ENCODE measurements around the gene ADAM10. TPM values are rescaled to one million over a fixed set of nuclear protein-coding genes. Genes with fewer than 3 reads are reported as not detected.

The ADAM10 gene
- total RNA-seq, 1 experiment from 2014 or later = 159 TPM

GRCh38 chr15:58595516-58596263, 153.8 kb downstream of the ADAM10 start:
- no peak overlapping the region for H2AK5ac ChIP-seq (ENCODE audit: insufficient read length, low read length)
- no peak overlapping the region for H4K91ac ChIP-seq (ENCODE audit: insufficient read length, low read depth, low read length)
- no peak for DNase-seq
- H4K20me1 ChIP-seq (ENCODE audit: control insufficient read depth, insufficient read depth, insufficient read length) = no peaks in the 10 kb centered on the region
- H3K4me2 ChIP-seq (ENCODE audit: insufficient read depth, insufficient read length, low read length) = no peak overlapping the region
- TF ChIP-seq CTCF (conservative IDR thresholded peaks at IDR 0.05) = no peak
- H3K4me1 ChIP-seq (ENCODE audit: insufficient read depth, low read length) = no peaks in the 10 kb centered on the region
- H3K79me1 ChIP-seq (ENCODE audit: insufficient read depth, low read depth, low read length, poor library complexity, severe bottlenecking) = no peaks in the 10 kb centered on the region
- no peak overlapping the region for H2BK20ac ChIP-seq (ENCODE audit: low read depth, low read length, poor library complexity, severe bottlenecking)
- no peak overlapping the region for H3K14ac ChIP-seq (ENCODE audit: insufficient read depth, low read length)
- no peaks in the 10 kb centered on the region for H3K9me3 ChIP-seq (ENCODE audit: control insufficient read depth, low read depth, low read length)
- H3K23me2 ChIP-seq (ENCODE audit: insufficient read length, low read depth, low read length, poor library complexity, severe bottlenecking) = no peaks in the 10 kb centered on the region
- H4K8ac ChIP-seq (replicated peaks; ENCODE audit: insufficient read length, low read depth, low read length) = no peak overlapping the region
- no peak overlapping the region for H2BK5ac ChIP-seq (ENCODE audit: insufficient read length, low read length)
- H3K18ac ChIP-seq (ENCODE audit: insufficient read length, low read depth, low read length) = no peak overlapping the region
- no peak overlapping the region for H2BK15ac ChIP-seq (ENCODE audit: low read depth, low read length)
- Mint-ChIP-seq H3K27me3 (ENCODE audit: low read depth) (no peaks in the 10 kb centered on the region), H3K27ac (no peak overlapping the region), H3K4me1 (peaks cover 11 to 14% of the 10 kb centered on the region in 2 experiments), H3K9me3 (no peaks in the 10 kb centered on the region; a peak in 1 of 5 replicates), H3K4me3 (no peak overlapping the region), H3K36me3 (ENCODE audit: insufficient read depth in 1 of 3, low read depth in 3 of 3) (peaks cover 2 to 18% (median 15%) of the 10 kb centered on the region in 3 experiments; a peak in 5 of 7 replicates)
- H3K9ac ChIP-seq (ENCODE audit: extremely low read depth, insufficient read length, low read length) = no peak overlapping the region
- no peak overlapping the region for H2BK120ac ChIP-seq (ENCODE audit: low read depth, low read length, poor library complexity, severe bottlenecking)
- H2AFZ ChIP-seq (ENCODE audit: low read length) = no peak overlapping the region
- H3K27me3 ChIP-seq (ENCODE audit: insufficient read depth, low read length) = no peaks in the 10 kb centered on the region
- no peak overlapping the region for H3K23ac ChIP-seq (ENCODE audit: insufficient read length, low read depth, low read length)
- H3T11ph ChIP-seq (ENCODE audit: low read length) = no peak overlapping the region
- H3K79me2 ChIP-seq (ENCODE audit: insufficient read depth, low read length) = no peaks in the 10 kb centered on the region
- no peak overlapping the region for H3K4ac ChIP-seq (ENCODE audit: low read depth, low read length)
- H2BK12ac ChIP-seq (ENCODE audit: insufficient read length, low read depth, low read length) = no peak overlapping the region
- H4K5ac ChIP-seq (ENCODE audit: insufficient read length, low read depth, low read length) = no peak overlapping the region
- H3K27ac ChIP-seq (ENCODE audit: insufficient read length, low read depth, low read length) = no peak overlapping the region
- WGBS (ENCODE audit: extremely low coverage, insufficient read length, low lambda C conversion rate) = no CpG with 5 or more reads among the region's 3 CpGs
- no peak overlapping the region for H3K56ac ChIP-seq (ENCODE audit: insufficient read length, low read depth, low read length)

All from H9 (cell line).